ENCODE measurements around the gene SPEN. TPM values are rescaled to one million over a fixed set of nuclear protein-coding genes. Genes with fewer than 3 reads are reported as not detected.
"Not testable (repeated sequence)": the region's sequence is repeated elsewhere in the genome, so short reads cannot be mapped to it uniquely, and the experiment has no call there.

Gene SPEN
- total RNA-seq, 1 donor from 2014 or later, result 10.4 TPM

GRCh38 chr1:15807121-15807520 is 40.4 kb upstream of the SPEN start:
- H3K4me3 ChIP-seq (ENCODE audit: low read depth, low read length), result no peak overlapping the region
- DNase-seq (ENCODE audit: low read depth), result no peak
- no peak for TF ChIP-seq CTCF (conservative IDR thresholded peaks at IDR 0.05; ENCODE audit: low read depth, low read length)

- H3K4me3 ChIP-seq (ENCODE audit: low read depth, low read length); DNase-seq (ENCODE audit: low read depth): not testable (repeated sequence)
Observed at GRCh38 chr1:15807549-15807948, 40.0 kb upstream of the SPEN start, which contains the start of gene UQCRHL. TSS of gene UQCRHL (minus strand) at chr1:15807649. CDS start at chr1:15807649, 0 bp downstream.

- no peak for TF ChIP-seq CTCF (conservative IDR thresholded peaks at IDR 0.05; ENCODE audit: low read depth, low read length)
- DNase-seq (ENCODE audit: low read depth), result no peak
- no peak overlapping the region for H3K4me3 ChIP-seq (ENCODE audit: low read depth, low read length)
Observed at GRCh38 chr1:15808955-15809354, 38.6 kb upstream of the SPEN start.

- H3K4me3 ChIP-seq (ENCODE audit: low read depth, low read length), result no peak overlapping the region
- no peak for TF ChIP-seq CTCF (conservative IDR thresholded peaks at IDR 0.05; ENCODE audit: low read depth, low read length)
- DNase-seq (ENCODE audit: low read depth), result no peak
Observed at GRCh38 chr1:15810073-15810472, 37.4 kb upstream of the SPEN start.

- no peak for TF ChIP-seq CTCF (conservative IDR thresholded peaks at IDR 0.05; ENCODE audit: low read depth, low read length)
- DNase-seq (ENCODE audit: low read depth), result no peak
- no peak overlapping the region for H3K4me3 ChIP-seq (ENCODE audit: low read depth, low read length)
Observed at GRCh38 chr1:15816674-15817073, 30.8 kb upstream of the SPEN start.

- DNase-seq (ENCODE audit: low read depth), result no peak
Observed at GRCh38 chr1:15820478-15820877, 27.0 kb upstream of the SPEN start.

GRCh38 chr1:15825800-15826199 is 21.7 kb upstream of the SPEN start:
- no peak overlapping the region for H3K4me3 ChIP-seq (ENCODE audit: low read depth, low read length)
- no peak for TF ChIP-seq CTCF (conservative IDR thresholded peaks at IDR 0.05; ENCODE audit: low read depth, low read length)
- no peak for DNase-seq (ENCODE audit: low read depth)

More at GRCh38 chr1:15820478-15820877, 27.0 kb upstream of the SPEN start:
- H3K4me3 ChIP-seq (ENCODE audit: low read depth, low read length), result no peak overlapping the region
- TF ChIP-seq CTCF (conservative IDR thresholded peaks at IDR 0.05; ENCODE audit: low read depth, low read length), result no peak

Measured in epithelial cell of proximal tubule (primary cell).